Testis (tissue), 3 donors: ENCODE measurements around the gene CXCR6. TPM values are rescaled to one million over a fixed set of nuclear protein-coding genes. Genes with fewer than 3 reads are reported as not detected.

ENCODE experiments used
- DNase-seq: peaks from one replicate; pipeline ENCODE4 v3.0.0-alpha.2; 2019
- H3K27ac ChIP-seq, 2 donors: fragments of 200-600 bp; sonication (generic); one replicate each; pipeline ENCODE4 v1.5.1; 2019
- H3K27me3 ChIP-seq: fragments of 200-600 bp; sonication (generic); one replicate; pipeline ENCODE4 v1.5.1; 2019
- H3K36me3 ChIP-seq: fragments of 200-600 bp; sonication (generic); one replicate; pipeline ENCODE4 v1.5.1; 2017; ENCODE audit warnings: low read depth; ENCODE audit errors: missing control alignments
- H3K4me1 ChIP-seq: fragments of 200-600 bp; sonication (generic); one replicate; pipeline ENCODE4 v1.5.1; 2019
- H3K4me3 ChIP-seq, 2 donors: fragments of 200-600 bp; sonication (generic); one replicate each; pipeline ENCODE4 v1.5.1; 2017 to 2019
- H3K9me3 ChIP-seq: fragments of 200-600 bp; sonication (generic); one replicate; pipeline ENCODE4 v1.5.1; 2017
- POLR2A ChIP-seq: fragments of 450-650 bp; IDR thresholded peaks from one replicate; pipeline ENCODE4 v1.6.1; 2017; ENCODE audit warnings: antibody characterized with exemption, mild to moderate bottlenecking, moderate library complexity
- WGBS, 2 donors: methylation state at CpG; one replicate each; pipeline ENCODE4 v1.1.5; 2018; 5-methylcytosine and 5-hydroxymethylcytosine counted together
- intact Hi-C: fragments of 100-400 bp; cut with DNase I; formaldehyde crosslinking; loops from one replicate; pipeline ENCODE4 v1.15.1; 2023; ENCODE audit warnings: low total_unique reads
- polyA plus RNA-seq: library from polyadenylated mRNA; stranded (reverse); fragments of 350-450 nt; fragmentation: Illumina TruSeq; extraction: RNeasy Lipid Tissue Mini Kit (QIAGEN cat#74804); gene quantifications from one replicate; pipeline ENCODE4 v1.2.3, GENCODE V29; 2014; ENCODE audit warnings: low read depth, low replicate concordance; ENCODE audit not compliant: insufficient read depth
- total RNA-seq, 2 donors: library from RNA; depleted of rRNA; stranded (reverse); fragments of >200 nt; gene quantifications; one replicate each; pipeline ENCODE4 v1.2.3, GENCODE V29; 2016
- TF ChIP-seq, protein P1 (sequence below), 3 experiments: fragments of 450-650 bp in 2 of 3; fragments of 200-600 bp in 1 of 3; sonication (generic) in 1 of 3; IDR thresholded peaks; one replicate each; pipeline ENCODE4 v1.5.1; 2016 to 2019; ENCODE audit warnings: antibody characterized with exemption in 3 of 3, mild to moderate bottlenecking in 2 of 3, moderate library complexity in 1 of 3

CXCR6 gene
- total and polyA plus RNA-seq, 3 donors from 2014 or later = 0.16 to 2.1 (median 0.62) TPM

DNA sequence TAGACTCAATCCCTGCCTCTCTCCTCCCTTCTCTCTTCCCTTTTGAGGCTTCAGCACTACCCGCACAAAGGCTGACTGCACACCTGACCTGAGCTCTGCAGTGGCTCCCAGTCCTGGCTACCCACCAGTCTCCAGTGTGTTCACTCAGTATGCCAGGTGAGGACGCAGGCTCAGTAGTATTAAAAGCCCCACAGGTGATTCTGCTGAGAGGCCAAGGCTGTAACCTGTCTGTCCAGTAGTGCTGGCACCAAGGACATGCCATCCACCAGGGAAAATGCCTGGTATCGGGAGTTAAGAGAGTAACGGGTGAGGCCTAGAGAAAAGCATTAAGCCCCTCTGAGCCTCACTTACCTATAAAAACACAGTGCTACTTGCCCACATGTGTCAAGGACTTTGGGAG lies 31.4 kb downstream of the CXCR6 start:
- Histone ChIP-seq H3K4me3 (no peak overlapping the region), H3K27ac (no peak overlapping the region), H3K36me3 (no peaks in the 10 kb centered on the region), H3K27me3 (no peaks in the 10 kb centered on the region), H3K4me1 (no peaks in the 10 kb centered on the region), H3K9me3 (no peaks in the 10 kb centered on the region)
- TF ChIP-seq, protein P1, sequence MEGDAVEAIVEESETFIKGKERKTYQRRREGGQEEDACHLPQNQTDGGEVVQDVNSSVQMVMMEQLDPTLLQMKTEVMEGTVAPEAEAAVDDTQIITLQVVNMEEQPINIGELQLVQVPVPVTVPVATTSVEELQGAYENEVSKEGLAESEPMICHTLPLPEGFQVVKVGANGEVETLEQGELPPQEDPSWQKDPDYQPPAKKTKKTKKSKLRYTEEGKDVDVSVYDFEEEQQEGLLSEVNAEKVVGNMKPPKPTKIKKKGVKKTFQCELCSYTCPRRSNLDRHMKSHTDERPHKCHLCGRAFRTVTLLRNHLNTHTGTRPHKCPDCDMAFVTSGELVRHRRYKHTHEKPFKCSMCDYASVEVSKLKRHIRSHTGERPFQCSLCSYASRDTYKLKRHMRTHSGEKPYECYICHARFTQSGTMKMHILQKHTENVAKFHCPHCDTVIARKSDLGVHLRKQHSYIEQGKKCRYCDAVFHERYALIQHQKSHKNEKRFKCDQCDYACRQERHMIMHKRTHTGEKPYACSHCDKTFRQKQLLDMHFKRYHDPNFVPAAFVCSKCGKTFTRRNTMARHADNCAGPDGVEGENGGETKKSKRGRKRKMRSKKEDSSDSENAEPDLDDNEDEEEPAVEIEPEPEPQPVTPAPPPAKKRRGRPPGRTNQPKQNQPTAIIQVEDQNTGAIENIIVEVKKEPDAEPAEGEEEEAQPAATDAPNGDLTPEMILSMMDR (IDR thresholded peaks at IDR 0.05) = no peak
- TF ChIP-seq POLR2A = no peak
- intact Hi-C loops = no loop called here
- no peak for DNase-seq
- WGBS, 2 donors = 67 to 90% methylated on average over 4 of the region's 4 CpGs

DNA sequence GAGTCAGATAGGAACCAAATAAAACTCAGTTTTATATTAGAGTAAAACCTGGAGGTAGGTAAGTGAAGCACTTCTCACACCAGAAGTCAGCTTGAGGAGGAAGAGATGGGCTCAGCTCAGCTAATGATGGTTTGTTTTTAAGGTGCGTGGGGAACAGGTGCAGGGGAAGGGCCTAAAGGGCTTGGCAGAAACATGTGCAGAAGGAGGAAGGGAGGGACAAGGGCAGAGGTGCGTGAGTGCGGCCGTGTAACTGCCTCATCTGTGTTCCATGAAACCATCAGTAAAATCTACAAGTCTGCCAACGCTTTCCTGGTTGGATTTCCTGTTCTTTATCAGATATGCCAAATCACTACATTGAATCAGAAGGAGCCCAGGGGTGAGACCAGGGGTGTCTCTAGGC lies 32.4 kb downstream of the CXCR6 start:
- 69 to 76% methylated on average over 5 of the region's 5 CpGs for WGBS, 2 donors
- no peak overlapping the region for H3K4me3 ChIP-seq
- no peaks in the 10 kb centered on the region for H3K36me3 ChIP-seq
- no peak overlapping the region for H3K27ac ChIP-seq
- TF ChIP-seq, protein P1 (IDR thresholded peaks at IDR 0.05) = no peak
- no peak for TF ChIP-seq POLR2A
- no peaks in the 10 kb centered on the region for H3K9me3 ChIP-seq
- no peaks in the 10 kb centered on the region for H3K27me3 ChIP-seq
- H3K4me1 ChIP-seq = no peaks in the 10 kb centered on the region
- no peak for DNase-seq
- intact Hi-C loops = no loop called here

- H3K27ac ChIP-seq = no peak overlapping the region
- intact Hi-C loops = no loop called here
- WGBS, 2 donors = 77 to 81% methylated on average over 6 of the region's 6 CpGs
These were observed 33.2 kb downstream of the CXCR6 start for GRCh38 chr3:45976191-45977091.

GRCh38 chr3:45978006-45978761 lies 34.9 kb downstream of the CXCR6 start:
- Histone ChIP-seq H3K9me3 (no peaks in the 10 kb centered on the region), H3K36me3 (no peaks in the 10 kb centered on the region)

More at GRCh38 chr3:45976191-45977091, 33.2 kb downstream of the CXCR6 start:
- TF ChIP-seq, protein P1 (IDR thresholded peaks at IDR 0.05) = no peak
- TF ChIP-seq POLR2A = no peak
- no peak for DNase-seq
- Histone ChIP-seq H3K4me3 (no peak overlapping the region), H3K4me1 (no peaks in the 10 kb centered on the region), H3K27me3 (no peaks in the 10 kb centered on the region), H3K9me3 (no peaks in the 10 kb centered on the region), H3K36me3 (no peaks in the 10 kb centered on the region)

More at GRCh38 chr3:45978006-45978761, 34.9 kb downstream of the CXCR6 start:
- intact Hi-C loops = no loop called here
- no peak for DNase-seq
- TF ChIP-seq, protein P1 (IDR thresholded peaks at IDR 0.05) = no peak
- TF ChIP-seq POLR2A = no peak
- 67 to 90% methylated on average over 5 of the region's 5 CpGs for WGBS, 2 donors
- no peak overlapping the region for H3K27ac ChIP-seq
- H3K27me3 ChIP-seq = no peaks in the 10 kb centered on the region
- H3K4me3 ChIP-seq = no peak overlapping the region
- H3K4me1 ChIP-seq = no peaks in the 10 kb centered on the region
